HG02623 (cell line): ENCODE results near the gene TMEM18.
A peak's percentile ranks its signal among the peaks of the same experiment; 100 is the strongest.
"Not testable (repeated sequence)": the region's sequence is repeated elsewhere in the genome, so short reads cannot be mapped to it uniquely, and the experiment has no call there.

Experiments used
- ATAC-seq: cut with Tn5 transposase; IDR thresholded peaks from one replicate; pipeline ENCODE4 v1.9.1; 2021; ENCODE audit warnings: moderate library complexity; ENCODE audit not compliant: unreplicated experiment

Gene TMEM18

DNA sequence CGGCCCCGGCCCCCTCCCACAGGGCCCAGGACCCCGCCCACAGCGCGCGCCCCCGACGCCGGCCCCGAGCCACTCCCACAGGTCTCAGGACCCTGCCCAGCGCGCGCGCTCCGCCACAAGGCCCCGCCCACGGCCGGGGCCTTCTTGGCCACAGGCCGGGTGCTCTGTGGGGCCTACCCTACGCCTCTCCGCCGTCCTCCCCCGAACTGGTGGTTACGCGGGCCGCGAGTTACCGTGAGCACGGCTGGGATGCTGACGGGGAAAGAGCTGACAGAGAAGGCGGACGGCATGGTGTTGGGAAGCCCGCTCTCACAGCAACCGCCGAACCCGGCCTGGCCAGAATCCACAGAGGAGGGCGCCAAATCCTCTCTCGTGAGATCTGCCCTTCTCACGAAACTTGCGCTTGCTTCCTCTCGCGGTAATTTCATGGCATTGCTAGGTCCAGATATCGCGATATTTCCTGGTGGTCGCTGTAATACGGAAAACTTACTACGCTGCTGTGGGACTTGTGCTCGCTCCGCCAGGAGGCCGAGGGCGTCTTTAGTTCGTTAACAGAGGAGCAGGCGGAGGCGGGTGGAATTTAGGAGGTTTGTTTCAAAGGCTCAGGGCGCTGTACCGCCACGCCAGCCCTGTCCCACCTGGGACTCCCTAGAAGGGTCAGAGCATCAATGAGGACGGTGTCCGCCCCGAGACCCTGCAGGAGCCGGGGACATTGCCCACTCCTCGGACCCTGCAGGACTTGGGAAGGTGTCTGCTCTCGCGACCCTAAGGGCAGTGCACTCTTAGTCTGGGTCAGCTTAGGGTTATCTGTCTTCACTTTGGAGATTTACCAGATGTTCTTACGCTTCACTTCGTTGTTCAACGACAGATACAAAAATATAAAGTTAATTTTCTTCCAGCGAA, at the start of gene TMEM18:
TMEM18 (minus strand) TSS at position 351 of the 903 bp plus-strand sequence; CDS start at position 290, 61 bp downstream.
- peak; percentile 42 for ATAC-seq

DNA sequence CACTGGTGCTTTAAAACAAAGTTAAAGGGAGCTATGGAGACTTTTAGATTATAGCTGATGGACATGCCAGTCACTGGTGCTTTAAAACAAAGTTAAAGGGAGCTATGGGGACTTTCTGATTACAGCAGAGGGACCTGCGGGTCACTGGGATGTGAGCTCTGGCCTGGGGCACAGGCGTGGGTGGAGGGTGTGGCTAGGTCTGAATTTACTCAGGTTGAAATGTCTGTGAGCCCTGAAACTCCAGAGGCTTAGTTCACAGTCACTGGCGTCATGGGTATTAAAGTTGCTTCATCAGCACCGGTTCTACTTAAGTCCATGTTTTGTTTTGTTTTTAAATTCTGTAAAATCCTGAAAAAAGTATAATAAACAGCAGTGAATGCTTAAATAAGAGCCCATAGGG, 49.0 kb upstream of the TMEM18 start:
- ATAC-seq: peak; percentile 64

DNA sequence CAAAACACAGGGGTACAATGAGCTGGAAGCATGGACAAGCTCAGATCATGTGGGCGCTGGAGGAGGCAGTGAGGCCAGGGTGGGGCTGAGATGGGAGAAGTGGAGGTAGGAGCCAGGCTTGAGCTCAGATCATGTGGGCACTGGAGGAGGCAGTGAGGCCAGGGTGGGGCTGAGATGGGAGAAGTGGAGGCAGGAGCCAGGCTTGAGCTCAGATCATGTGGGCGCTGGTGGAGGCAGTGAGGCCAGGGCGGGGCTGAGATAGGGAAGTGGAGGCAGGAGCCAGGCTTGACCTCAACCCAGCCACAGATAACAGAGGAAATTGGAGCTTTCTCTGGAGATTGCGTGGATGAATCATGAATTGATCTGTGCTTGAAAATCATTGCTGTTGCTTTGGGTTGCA, 48.3 kb upstream of the TMEM18 start:
- no peak for ATAC-seq

DNA sequence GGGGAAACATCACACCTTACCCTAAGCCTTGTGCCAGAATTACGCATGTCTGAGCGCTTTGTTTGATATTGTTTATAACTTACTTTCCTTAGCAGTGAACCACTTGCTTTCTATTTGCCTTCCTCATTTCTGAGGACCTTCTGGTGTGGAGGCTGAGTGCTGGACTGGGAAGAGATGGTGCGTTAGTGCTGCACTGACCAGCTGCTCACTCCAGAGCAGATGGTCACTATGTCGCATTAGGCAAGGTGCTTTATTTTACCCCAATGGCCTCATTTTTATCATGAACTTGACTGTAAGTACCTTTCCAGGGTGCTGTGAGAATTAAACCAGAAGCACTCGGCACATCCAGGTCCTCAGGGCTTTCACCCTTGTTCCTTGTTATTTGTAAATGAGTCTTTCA, 46.6 kb upstream of the TMEM18 start:
- no peak for ATAC-seq

DNA sequence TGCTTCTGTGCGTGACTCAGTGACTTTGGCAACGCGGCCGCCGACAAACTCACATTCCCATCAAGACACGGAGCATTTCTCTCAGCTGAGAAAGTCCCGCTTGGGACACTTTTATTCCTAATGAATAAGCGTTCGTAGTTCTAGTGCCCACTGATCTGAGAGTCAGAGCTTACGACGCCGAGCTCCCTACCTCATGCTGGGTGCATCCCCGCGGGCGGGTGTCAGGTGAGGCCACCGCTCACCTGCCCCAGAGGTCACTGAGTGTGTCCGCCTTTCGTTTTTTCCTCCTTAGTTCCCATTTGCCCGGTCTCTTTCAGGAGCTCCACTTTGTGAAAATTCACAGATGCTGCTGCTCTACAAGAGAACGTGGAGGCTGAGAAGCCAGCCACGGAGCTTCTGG, 43.6 kb upstream of the TMEM18 start:
- ATAC-seq: no peak

DNA sequence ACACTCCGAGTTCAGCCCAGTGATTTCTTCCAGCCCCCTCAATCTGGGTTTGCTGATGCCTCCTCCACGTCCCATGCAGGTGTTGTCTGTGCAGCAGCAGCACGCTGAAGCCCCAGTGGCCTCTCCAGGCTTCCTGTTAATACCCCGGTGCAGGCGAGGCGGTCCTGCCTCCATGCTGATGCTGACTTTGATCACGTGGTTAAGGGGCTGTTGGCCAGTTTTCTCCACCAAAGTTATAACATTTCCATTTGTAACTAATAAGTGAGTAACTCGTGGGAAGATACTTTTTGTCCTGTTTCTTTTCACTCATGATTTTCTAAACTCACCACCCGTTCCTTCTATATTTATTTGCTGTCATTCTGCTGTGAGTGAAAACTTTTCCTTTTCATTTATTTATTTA, 42.5 kb upstream of the TMEM18 start:
- ATAC-seq: no peak

DNA sequence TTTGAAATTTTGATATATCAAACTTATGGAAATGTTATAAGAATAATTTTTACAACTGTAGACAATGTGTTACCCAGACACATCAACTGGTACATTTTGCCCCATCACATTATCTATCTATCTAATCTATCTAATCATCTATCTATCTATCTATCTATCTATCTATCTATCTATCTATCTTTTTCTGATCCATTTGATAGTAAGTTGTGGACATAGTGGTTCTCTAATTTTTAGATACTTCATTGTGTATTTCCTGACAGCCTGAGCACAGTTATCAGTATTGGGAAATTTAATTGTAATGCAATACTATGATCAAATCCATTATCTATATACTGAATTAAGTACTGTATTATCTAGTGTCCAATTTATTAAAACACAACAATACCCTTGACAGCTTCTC, 42.0 kb upstream of the TMEM18 start:
- ATAC-seq: no peak

DNA sequence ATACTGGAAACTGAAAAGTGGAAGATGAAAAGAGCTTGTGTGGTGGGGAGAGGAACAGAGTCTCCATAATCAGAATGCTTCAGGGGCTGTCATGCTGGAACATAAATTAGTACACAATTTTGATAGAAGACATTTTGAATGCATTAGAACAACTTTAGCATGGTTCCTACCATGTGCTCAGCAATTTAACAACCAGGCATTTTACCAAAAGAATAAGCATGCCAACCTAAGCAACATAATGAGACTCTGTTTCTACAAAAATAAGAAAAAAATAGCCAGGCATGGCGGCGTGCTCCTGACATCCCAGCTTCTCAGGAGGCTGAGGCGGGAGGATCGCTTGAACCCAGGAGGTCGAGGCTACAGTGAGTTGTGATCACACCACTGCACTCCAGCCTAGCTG, 40.5 kb upstream of the TMEM18 start:
- no peak for ATAC-seq

DNA sequence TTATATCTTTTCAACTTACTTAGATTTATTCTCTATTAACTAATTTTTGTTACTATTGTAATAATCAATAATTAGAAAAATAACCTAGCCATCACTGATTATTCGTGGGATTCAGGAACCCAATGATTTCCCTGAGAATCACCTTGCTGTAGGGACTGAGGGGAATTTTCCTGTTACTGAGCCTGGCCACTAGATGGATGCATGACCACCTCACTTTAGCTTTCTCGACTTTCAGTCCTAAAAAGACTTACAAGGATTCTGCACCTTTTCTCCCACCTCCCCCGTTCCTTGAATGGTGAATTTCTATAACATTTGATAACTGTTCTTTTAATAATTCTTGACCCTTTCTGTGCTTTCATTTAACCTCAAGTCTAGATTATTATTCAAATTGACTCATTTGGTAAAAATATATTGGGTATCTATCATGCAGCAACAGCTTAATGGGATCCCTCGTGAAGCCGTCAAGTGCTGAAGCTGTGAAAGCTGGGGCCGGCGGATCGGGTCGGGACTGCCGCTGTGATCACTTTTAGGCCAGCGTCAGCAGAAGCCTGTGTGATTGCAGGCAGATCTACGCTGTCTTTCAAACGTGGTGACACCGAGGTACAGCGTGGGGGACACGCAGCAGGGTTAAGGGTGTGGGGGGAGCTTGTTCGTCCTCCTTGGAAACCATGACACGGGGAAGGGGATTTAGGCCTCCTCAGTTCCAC, 38.8 kb upstream of the TMEM18 start:
- no peak for ATAC-seq

DNA sequence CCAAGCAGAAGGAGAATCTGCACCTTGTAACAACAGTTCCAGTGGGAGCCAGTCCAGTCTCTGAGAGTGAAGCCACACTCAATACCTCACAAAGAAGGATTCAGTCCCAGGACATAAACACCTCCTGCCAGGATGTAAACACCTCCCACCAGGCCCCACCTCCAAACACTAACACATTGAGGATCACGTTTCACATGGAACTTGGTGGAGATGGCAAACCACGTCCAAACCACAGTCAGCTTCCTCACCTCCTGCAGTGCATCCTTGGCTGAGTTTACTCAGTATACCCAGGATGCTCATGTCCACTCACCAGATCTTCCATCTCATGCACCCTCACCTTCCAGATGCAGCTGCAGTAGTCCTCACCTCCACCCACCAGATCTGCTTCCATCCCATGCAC, 37.8 kb upstream of the TMEM18 start:
- ATAC-seq: no peak

DNA sequence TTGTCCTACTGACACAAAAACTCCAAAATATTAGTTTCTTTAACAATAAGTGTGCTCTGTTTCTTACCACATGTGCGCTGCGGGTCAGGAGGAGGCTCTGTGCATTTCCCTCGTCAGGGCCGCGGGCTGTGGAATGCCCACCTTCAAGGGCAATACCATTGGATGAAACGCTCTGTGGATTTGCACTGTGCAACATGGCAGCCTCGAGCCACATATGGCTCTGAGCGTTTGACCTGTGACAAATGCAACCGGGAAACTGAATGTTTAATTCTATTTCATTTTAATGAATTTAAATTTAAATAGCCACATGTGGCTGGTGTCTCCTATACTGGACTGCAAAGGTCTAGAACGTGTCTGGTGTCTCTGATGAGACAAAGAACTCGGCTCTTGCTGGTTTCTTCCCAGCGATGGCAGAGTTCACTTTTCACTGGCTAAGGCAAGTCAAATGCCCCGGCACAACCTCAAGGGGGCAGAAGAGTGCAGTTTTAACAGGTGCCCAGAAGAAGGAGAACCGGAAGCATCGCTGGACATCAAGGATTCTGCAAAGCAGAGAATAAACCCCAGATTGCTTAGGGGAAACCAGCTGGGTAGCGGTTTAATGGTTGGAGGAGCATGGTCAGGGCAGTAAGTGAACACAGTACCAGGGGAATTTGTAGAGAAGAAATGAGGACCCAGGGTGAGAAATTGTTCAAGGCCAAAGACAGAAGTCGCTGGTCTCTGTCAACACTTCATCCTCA, 37.0 kb upstream of the TMEM18 start:
- ATAC-seq: peak; percentile 96

DNA sequence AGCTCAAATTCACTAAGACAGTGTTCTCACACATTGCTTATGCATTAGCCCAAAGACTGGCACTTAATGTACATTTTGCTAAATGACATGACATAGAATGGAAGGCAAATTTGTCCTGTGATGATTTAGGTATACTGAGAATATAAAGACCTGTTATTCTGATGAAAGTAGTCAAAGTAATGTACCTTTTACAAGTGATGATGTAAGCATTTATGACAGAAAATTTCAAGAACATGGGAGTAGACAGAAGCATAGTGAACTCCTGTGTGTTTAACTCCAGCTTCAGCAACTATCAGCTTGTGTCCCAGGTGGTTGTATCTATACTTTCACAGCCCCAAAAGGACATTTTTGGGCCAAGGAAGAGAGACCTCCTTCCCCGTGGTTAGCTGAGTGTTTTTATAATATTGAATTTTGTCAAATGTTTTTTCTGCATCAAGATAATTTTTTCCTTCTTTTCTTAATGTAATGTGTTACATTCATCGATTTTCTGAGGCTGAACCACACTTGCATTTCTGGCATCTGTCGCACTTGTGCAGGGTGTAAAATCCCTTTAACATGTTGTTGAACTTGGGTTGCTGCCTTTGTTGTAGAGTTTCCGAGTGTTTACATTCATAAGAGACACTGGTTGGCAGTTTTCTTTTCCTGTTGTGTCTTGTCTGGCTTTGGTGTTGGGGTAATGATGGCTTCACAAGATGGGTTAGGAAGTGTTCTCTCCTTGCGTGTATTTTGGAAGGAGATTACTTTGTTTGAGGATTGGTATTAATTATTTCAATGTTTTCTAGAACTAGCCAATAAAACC, 33.9 kb upstream of the TMEM18 start:
- no peak for ATAC-seq

DNA sequence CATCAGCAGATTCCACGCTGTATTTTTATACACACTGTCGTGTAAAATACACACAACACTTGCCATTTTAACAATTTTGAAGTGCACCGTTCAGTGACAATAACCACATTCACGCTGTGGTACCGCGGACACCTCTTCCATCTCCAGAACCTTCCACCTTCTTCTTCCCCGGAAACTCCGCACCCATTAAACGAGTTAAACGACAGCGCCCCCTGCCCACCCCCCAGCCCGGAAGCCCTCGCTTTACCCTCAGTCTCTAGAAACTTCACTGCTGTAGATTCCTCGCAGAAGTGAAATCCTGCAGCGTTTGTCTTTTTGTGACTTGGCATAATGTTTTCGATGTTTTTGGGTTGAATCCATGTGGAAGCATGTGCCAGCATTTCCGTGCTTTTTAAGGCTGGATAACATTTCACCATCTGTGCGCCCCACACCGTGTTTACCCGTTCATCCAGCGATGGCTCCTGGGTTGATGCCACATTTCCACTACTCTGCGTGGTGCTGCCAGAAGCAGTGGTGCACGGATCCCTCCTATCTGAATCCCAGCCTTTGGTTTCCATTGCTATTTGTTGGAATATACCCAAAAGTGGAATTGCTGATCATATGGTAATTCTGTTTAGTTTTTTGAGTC, 32.0 kb upstream of the TMEM18 start:
- ATAC-seq: no peak

DNA sequence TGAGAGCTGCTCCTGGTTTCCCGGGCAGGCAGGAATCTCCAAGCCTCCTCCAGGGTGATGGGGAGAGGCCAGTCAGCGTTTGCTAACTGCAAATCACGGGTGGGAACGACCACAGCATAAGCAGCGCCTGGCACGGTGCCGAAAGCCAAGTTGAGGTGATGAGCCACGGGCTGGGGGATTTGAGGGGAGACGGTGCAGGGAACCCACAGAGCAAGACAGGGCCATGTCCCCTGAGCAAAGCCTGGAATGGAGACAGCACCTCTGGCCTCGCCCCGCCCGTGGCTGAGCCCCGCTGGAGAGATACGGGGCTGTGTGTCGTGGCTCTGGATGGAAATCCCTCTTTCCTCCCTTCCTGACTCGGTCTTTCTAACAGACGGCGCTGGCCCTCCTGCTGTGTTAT, 31.5 kb upstream of the TMEM18 start:
- ATAC-seq: no peak

DNA sequence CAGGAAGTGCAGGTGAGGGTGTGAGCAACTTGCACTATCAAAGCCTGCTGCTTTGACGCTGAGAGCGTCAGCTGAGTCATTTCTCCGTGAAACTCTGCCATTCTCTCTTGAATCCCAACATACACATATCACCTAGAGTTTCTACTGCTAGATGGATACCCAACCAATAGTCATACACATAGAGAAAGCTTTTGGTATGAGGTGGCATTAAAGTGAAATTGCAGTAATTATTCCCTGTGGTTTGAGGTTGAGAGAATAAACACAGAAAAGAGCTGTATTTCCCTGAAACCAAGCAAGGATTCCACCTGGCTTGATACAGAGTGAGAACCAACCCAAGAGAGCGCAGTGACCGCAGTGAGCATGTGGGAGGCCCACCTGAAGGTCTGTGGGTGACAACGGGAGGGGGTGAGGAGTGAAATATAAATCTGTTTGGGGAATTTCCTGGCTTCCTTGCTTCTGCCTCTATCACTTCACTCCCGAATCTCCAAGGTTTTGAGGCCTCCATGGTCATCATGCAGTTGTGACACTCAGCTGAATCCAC, 28.8 kb upstream of the TMEM18 start:
- ATAC-seq: peak; percentile 92

DNA sequence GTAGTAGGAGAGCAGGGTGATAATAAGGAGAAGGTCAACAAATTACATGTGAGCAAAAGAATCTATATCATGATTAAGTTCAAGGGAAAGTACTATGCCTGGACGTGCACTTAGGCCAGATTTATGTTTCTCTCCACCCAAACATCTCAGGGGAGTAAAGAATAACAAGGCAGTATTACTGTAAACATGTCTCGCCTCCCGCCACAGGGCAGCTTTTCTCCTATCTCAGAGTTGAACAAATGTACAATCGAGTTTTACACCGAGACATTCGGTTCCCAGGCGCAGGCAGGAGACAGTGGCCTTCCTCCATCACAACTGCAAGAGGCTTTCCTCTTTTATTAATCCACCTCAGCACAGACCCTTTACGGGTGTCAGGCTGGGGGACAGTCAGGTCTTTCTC, 25.6 kb upstream of the TMEM18 start:
- not testable (repeated sequence) for ATAC-seq

DNA sequence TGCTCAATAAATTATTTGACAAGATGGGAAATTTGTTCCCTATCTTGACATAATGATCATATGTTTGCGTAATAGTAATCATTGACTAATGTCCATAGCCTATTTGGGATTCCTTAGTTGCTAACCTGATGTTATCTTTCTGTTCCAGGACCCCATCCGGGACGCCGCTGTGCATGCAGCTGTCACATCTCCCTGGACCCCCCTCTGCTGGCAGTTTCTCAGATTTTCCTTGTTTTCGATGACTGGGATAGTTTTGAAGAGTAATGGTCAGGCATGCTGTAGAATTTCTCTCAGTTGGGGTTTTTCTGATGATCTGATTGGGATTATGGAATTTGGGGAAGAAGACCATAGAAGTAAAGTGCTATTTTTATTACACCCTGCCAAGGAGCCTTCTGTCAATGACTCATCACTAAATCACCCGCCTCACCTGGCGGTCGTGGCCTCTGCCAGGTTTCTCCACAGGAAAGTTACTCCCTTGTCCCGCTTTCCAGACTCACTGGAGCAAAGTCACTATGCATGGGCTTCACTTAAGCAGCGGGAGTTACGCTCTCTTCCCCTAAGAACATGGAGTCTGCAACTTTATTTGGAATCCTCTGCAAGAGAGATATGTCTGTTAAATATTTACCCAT, 19.9 kb upstream of the TMEM18 start:
- ATAC-seq: no peak

DNA sequence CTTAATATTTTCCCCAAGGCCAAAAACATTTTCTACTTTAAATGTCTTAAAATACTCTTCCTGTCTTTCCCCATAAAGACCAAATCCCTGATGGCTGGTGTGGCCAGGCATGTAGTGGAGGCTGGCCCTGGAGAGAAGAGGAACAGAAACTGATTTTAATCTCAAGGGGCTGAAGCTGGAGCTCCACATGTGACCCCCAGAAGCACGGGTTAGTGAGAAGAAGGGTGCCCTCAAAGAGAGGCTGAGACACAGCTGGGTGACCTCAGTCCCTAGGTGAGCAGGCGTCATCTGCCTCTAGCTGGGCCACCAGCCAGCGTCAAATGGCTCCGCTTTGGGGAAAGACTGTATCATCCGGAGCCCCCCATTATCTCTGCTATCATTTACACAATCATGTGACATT, 19.3 kb upstream of the TMEM18 start:
- peak; percentile 90 for ATAC-seq

DNA sequence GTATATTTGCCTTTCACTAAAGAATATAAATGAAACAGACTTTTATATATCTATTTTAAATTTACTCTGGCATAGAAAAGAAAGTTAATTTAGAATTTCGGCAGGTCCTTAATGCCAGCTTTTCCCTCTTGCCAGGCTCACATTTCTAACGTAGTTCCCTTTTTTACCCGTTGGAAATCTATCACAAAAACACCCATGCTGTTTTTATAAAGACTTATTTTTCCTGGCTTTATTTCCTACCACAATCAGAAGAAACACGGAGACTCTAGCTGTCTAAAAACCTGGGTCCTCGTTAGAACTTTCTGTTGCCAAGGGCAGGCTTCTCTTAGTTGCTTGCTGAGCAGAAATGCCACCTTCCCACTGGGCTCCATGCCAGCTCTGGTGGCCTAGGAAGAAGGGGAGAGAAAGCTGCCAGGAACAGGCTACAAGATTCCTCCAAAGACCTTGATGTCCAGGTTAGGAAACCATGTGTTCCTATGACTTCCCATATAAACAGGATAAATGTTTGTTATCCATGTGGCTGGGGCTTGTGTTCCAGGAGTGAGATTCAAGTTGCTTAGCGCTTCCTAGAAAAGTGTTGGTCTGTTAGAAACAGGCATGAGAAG, 17.8 kb upstream of the TMEM18 start:
- no peak for ATAC-seq
